Left lung (tissue), 10 donors: Measurements from ENCODE around the gene PHACTR4. TPM values are rescaled to one million over a fixed set of nuclear protein-coding genes. Genes with fewer than 3 reads are reported as not detected.

ENCODE experiments used
- ATAC-seq: fragments of 200-7000 bp; cut with Tn5 transposase; one replicate; pipeline ENCODE4 v1.9.1; 2020; ENCODE audit warnings: moderate library complexity
- DNase-seq, 4 donors: peaks; one replicate each; pipeline ENCODE4 v3.0.0-alpha.2; 2013 to 2020
- H3K27ac ChIP-seq, 2 donors: fragments of 200-600 bp; sonication (generic) in 1 of 2; one replicate each; pipeline versions ENCODE4 v1.5.0 to v1.8.0; 2020 to 2021
- H3K27me3 ChIP-seq, 2 donors: fragments of 200-600 bp; sonication (generic) in 1 of 2; one replicate each; pipeline versions ENCODE4 v1.5.0 to v1.8.0; 2020 to 2021
- H3K36me3 ChIP-seq, 2 donors: fragments of 200-600 bp; sonication (generic) in 1 of 2; one replicate each; pipeline versions ENCODE4 v1.5.0 to v1.8.0; 2020 to 2021
- H3K4me1 ChIP-seq, 2 donors: fragments of 200-600 bp; one replicate each; pipeline ENCODE4 v1.8.0; 2021
- H3K4me3 ChIP-seq, 2 donors: fragments of 200-600 bp; sonication (generic) in 1 of 2; one replicate each; pipeline versions ENCODE4 v1.5.0 to v1.8.0; 2020 to 2021; ENCODE audit warnings: mild to moderate bottlenecking in 1 of 2
- H3K9me3 ChIP-seq, 2 donors: fragments of 200-600 bp; sonication (generic) in 1 of 2; one replicate each; pipeline versions ENCODE4 v1.5.0 to v1.8.0; 2020 to 2021
- CTCF ChIP-seq, 2 donors: fragments of 200-600 bp; sonication (generic) in 1 of 2; IDR thresholded peaks; one replicate each; pipeline versions ENCODE4 v1.5.0 to v1.8.0; 2021; ENCODE audit warnings: antibody characterized with exemption in 2 of 2
- intact Hi-C, 2 donors: fragments of 100-400 bp; cut with DNase I; formaldehyde crosslinking; loops; one replicate each; pipeline versions ENCODE4 v1.11.2 to v1.14.2; 2022
- polyA plus RNA-seq, 6 donors: library from polyadenylated mRNA; unstranded; fragments of 120-200 nt; gene quantifications; one replicate each; pipeline ENCODE4 v1.2.1, GENCODE V29; 2013; ENCODE audit not compliant: insufficient read length in 6 of 6
- total RNA-seq, 2 donors: library from RNA; stranded (reverse); fragmentation: NEBNext Ultra II Directional; extraction: Animal tissue kit (Norgen Biotek cat#: 25700); gene quantifications; one replicate each; pipeline ENCODE4 v1.2.1, GENCODE V29; 2021
- donor health status: DM: no; HTN: yes; CAD: no.
- donor health status: DM: no; HTN: no; CAD: no.

Gene PHACTR4
- total and polyA plus RNA-seq, 8 donors = 39.7 to 73.8 (median 65.6) TPM

GRCh38 chr1:28417926-28418637 lies 48.5 kb downstream of the PHACTR4 start:
- ATAC-seq = no peak
- intact Hi-C loops = no loop called here
- peak overlapping the region in 1 of 2 donors; percentile 18 for H3K27ac ChIP-seq

GRCh38 chr1:28421744-28422143 lies 52.2 kb downstream of the PHACTR4 start:
- Histone ChIP-seq H3K9me3 (no peaks in the 10 kb centered on the region), H3K4me1 (peaks cover 0 to 15% of the 10 kb centered on the region in 2 donors), H3K27me3 (no peaks in the 10 kb centered on the region), H3K36me3 (peaks cover 0 to 5% of the 10 kb centered on the region in 2 donors), H3K4me3 (no peak overlapping the region), H3K27ac (no peak overlapping the region)
- no peak for TF ChIP-seq CTCF (IDR thresholded peaks at IDR 0.05)
- intact Hi-C loops = no loop called here
- DNase-seq (no peak), ATAC-seq (no peak)

More at GRCh38 chr1:28417926-28418637, 48.5 kb downstream of the PHACTR4 start:
- Histone ChIP-seq H3K36me3 (no peaks in the 10 kb centered on the region), H3K4me3 (no peak overlapping the region), H3K9me3 (no peaks in the 10 kb centered on the region), H3K27me3 (no peaks in the 10 kb centered on the region), H3K4me1 (peaks cover 0 to 19% of the 10 kb centered on the region in 2 donors)
- no peak for DNase-seq
- no peak for TF ChIP-seq CTCF (IDR thresholded peaks at IDR 0.05)

- ATAC-seq = no peak
- Histone ChIP-seq H3K27ac (no peak overlapping the region), H3K27me3 (no peaks in the 10 kb centered on the region), H3K9me3 (no peaks in the 10 kb centered on the region), H3K36me3 (peaks cover 0 to 5% of the 10 kb centered on the region in 2 donors), H3K4me3 (no peak overlapping the region), H3K4me1 (peaks cover 0 to 3% of the 10 kb centered on the region in 2 donors)
- intact Hi-C loops = no loop called here
- no peak for TF ChIP-seq CTCF (IDR thresholded peaks at IDR 0.05)
- no peak for DNase-seq
These were observed 57.3 kb downstream of the PHACTR4 start for GRCh38 chr1:28426831-28427230.

- Histone ChIP-seq H3K27me3 (no peaks in the 10 kb centered on the region), H3K4me1 (peaks cover 0 to 3% of the 10 kb centered on the region in 2 donors), H3K27ac (no peak overlapping the region), H3K36me3 (peaks cover 0 to 5% of the 10 kb centered on the region in 2 donors), H3K9me3 (no peaks in the 10 kb centered on the region), H3K4me3 (no peak overlapping the region)
- intact Hi-C loops = no loop called here
- no peak for TF ChIP-seq CTCF (IDR thresholded peaks at IDR 0.05)
- ATAC-seq = no peak
- DNase-seq = no peak
These were observed 58.5 kb downstream of the PHACTR4 start for GRCh38 chr1:28428012-28428411.

- H3K27me3 ChIP-seq = no peaks in the 10 kb centered on the region
- ATAC-seq (no peak), DNase-seq (no peak)
- intact Hi-C loops = no loop called here
- H3K36me3 ChIP-seq = peaks cover 0 to 5% of the 10 kb centered on the region in 2 donors
- H3K27ac ChIP-seq = no peak overlapping the region
- H3K9me3 ChIP-seq = no peaks in the 10 kb centered on the region
- no peak for TF ChIP-seq CTCF (IDR thresholded peaks at IDR 0.05)
- no peak overlapping the region for H3K4me3 ChIP-seq
- H3K4me1 ChIP-seq = peaks cover 0 to 8% of the 10 kb centered on the region in 2 donors
These were observed 59.5 kb downstream of the PHACTR4 start for GRCh38 chr1:28428990-28429520.
